Measurements from ENCODE around the gene RBP4.

The RBP4 gene

DNA sequence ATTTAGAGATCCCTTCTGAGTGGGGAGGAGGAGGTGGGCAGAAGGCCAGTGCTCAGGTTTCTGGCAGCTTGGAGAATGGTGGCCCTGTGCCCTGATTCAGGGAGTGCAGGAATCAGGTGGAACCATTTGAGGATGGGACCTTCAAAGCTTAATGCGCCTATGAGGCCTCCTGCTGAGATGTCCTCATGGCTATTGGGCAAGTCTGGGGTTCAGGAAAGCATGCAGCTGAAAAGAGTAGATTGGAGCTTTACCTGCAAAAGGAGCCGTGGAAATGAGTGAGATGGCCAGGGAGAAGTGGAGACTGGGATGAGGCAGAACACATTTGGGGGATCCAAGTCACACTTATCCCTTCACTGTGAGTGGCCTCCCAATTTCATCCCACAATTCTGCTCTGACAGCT lies 28.4 kb downstream of the RBP4 start:
- no peak for TF ChIP-seq PPARA (CRISPR knock-in tag; IDR thresholded peaks at IDR 0.05; ENCODE audit: borderline replicate concordance)
- TF ChIP-seq ESRRG (CRISPR knock-in tag; IDR thresholded peaks at IDR 0.05): no peak
- TF ChIP-seq ISL1 (CRISPR knock-in tag; IDR thresholded peaks at IDR 0.05): no peak
- TF ChIP-seq CSRNP3 (CRISPR knock-in tag; IDR thresholded peaks at IDR 0.05): no peak
- no peak for TF ChIP-seq TOX (CRISPR knock-in tag; IDR thresholded peaks at IDR 0.05; ENCODE audit: borderline replicate concordance)
- no peak for TF ChIP-seq ZNF565 (CRISPR knock-in tag; conservative IDR thresholded peaks at IDR 0.05; ENCODE audit: low read depth)
- no peak for TF ChIP-seq ZFP30 (CRISPR knock-in tag; IDR thresholded peaks at IDR 0.05)
- TF ChIP-seq, protein P1, sequence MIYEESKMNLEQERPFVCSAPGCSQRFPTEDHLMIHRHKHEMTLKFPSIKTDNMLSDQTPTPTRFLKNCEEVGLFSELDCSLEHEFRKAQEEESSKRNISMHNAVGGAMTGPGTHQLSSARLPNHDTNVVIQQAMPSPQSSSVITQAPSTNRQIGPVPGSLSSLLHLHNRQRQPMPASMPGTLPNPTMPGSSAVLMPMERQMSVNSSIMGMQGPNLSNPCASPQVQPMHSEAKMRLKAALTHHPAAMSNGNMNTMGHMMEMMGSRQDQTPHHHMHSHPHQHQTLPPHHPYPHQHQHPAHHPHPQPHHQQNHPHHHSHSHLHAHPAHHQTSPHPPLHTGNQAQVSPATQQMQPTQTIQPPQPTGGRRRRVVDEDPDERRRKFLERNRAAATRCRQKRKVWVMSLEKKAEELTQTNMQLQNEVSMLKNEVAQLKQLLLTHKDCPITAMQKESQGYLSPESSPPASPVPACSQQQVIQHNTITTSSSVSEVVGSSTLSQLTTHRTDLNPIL (CRISPR knock-in tag; IDR thresholded peaks at IDR 0.05; ENCODE audit: low read depth): no peak
- no peak for TF ChIP-seq SNAI2 (CRISPR knock-in tag; IDR thresholded peaks at IDR 0.05)
- no peak for ATAC-seq

- TF ChIP-seq ISL1 (CRISPR knock-in tag; IDR thresholded peaks at IDR 0.05) (no peak), RARB (CRISPR knock-in tag; IDR thresholded peaks at IDR 0.05) (no peak), OSR1 (CRISPR knock-in tag; IDR thresholded peaks at IDR 0.05) (no peak), TCF4 (CRISPR knock-in tag; IDR thresholded peaks at IDR 0.05; ENCODE audit: borderline replicate concordance) (no peak), ZNF70 (CRISPR knock-in tag; IDR thresholded peaks at IDR 0.05) (no peak), SNAI2 (CRISPR knock-in tag; IDR thresholded peaks at IDR 0.05) (no peak), ZFP30 (CRISPR knock-in tag; IDR thresholded peaks at IDR 0.05) (no peak), ZNF8 (CRISPR knock-in tag; IDR thresholded peaks at IDR 0.05) (no peak), CSRNP3 (CRISPR knock-in tag; IDR thresholded peaks at IDR 0.05) (no peak), PPARA (CRISPR knock-in tag; IDR thresholded peaks at IDR 0.05; ENCODE audit: borderline replicate concordance) (no peak), TOX (CRISPR knock-in tag; IDR thresholded peaks at IDR 0.05; ENCODE audit: borderline replicate concordance) (no peak), ZC3H10 (CRISPR knock-in tag; IDR thresholded peaks at IDR 0.05) (no peak), PATZ1 (CRISPR knock-in tag; IDR thresholded peaks at IDR 0.05; ENCODE audit: borderline replicate concordance) (no peak), ARNTL (CRISPR knock-in tag; IDR thresholded peaks at IDR 0.05; ENCODE audit: borderline replicate concordance, low read depth) (no peak), ZFP3 (CRISPR knock-in tag; IDR thresholded peaks at IDR 0.05) (no peak)
- TF ChIP-seq, protein P2, sequence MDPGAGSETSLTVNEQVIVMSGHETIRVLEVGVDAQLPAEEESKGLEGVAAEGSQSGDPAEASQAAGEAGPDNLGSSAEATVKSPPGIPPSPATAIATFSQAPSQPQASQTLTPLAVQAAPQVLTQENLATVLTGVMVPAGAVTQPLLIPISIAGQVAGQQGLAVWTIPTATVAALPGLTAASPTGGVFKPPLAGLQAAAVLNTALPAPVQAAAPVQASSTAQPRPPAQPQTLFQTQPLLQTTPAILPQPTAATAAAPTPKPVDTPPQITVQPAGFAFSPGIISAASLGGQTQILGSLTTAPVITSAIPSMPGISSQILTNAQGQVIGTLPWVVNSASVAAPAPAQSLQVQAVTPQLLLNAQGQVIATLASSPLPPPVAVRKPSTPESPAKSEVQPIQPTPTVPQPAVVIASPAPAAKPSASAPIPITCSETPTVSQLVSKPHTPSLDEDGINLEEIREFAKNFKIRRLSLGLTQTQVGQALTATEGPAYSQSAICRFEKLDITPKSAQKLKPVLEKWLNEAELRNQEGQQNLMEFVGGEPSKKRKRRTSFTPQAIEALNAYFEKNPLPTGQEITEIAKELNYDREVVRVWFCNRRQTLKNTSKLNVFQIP (CRISPR knock-in tag; IDR thresholded peaks at IDR 0.05; ENCODE audit: borderline replicate concordance, low read depth): no peak
- TF ChIP-seq, protein P3, sequence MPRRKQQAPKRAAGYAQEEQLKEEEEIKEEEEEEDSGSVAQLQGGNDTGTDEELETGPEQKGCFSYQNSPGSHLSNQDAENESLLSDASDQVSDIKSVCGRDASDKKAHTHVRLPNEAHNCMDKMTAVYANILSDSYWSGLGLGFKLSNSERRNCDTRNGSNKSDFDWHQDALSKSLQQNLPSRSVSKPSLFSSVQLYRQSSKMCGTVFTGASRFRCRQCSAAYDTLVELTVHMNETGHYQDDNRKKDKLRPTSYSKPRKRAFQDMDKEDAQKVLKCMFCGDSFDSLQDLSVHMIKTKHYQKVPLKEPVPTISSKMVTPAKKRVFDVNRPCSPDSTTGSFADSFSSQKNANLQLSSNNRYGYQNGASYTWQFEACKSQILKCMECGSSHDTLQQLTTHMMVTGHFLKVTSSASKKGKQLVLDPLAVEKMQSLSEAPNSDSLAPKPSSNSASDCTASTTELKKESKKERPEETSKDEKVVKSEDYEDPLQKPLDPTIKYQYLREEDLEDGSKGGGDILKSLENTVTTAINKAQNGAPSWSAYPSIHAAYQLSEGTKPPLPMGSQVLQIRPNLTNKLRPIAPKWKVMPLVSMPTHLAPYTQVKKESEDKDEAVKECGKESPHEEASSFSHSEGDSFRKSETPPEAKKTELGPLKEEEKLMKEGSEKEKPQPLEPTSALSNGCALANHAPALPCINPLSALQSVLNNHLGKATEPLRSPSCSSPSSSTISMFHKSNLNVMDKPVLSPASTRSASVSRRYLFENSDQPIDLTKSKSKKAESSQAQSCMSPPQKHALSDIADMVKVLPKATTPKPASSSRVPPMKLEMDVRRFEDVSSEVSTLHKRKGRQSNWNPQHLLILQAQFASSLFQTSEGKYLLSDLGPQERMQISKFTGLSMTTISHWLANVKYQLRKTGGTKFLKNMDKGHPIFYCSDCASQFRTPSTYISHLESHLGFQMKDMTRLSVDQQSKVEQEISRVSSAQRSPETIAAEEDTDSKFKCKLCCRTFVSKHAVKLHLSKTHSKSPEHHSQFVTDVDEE (CRISPR knock-in tag; IDR thresholded peaks at IDR 0.05): no peak
- ATAC-seq: no peak
Measured at GRCh38 chr10:93570383-93570782, 30.7 kb downstream of the RBP4 start.

DNA sequence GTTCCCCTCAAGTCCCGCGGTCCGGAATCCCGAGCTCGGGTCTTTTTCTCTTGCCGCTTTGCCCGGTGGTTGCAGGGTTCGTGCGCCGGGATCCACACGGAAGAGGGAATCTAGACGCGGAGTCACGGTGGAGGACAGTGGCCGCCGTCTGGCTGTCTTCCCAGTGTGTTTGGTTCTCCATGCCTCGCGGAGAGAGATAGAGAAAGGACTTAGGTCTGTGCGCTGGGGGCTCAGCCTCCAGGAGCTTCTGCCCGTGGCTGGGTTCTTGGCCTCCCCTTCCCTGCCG lies 33.0 kb downstream of the RBP4 start:
- no peak for ATAC-seq
- TF ChIP-seq, protein P1 (CRISPR knock-in tag; IDR thresholded peaks at IDR 0.05; ENCODE audit: low read depth): no peak
- TF ChIP-seq PPARA (CRISPR knock-in tag; IDR thresholded peaks at IDR 0.05; ENCODE audit: borderline replicate concordance) (no peak), ZNF70 (CRISPR knock-in tag; IDR thresholded peaks at IDR 0.05) (no peak)
- TF ChIP-seq, protein P2 (CRISPR knock-in tag; IDR thresholded peaks at IDR 0.05; ENCODE audit: borderline replicate concordance, low read depth): no peak

All from SK-N-SH treated with all-trans-retinoic acid at 6 μM for 48 hours (cell line).